Activated T-helper 17 cell treated with anti-CD3 and anti-CD28 coated beads, Interleukin-2, amount 50 U/mL, for 72 hours (primary cell): Measurements from ENCODE around the gene UTP18. TPM values are rescaled to one million over a fixed set of nuclear protein-coding genes. Genes with fewer than 3 reads are reported as not detected.
"Not testable (repeated sequence)": the region's sequence is repeated elsewhere in the genome, so short reads cannot be mapped to it uniquely, and the experiment has no call there.

Source experiments
- ATAC-seq: fragments of 150-1000 bp; cut with Tn5 transposase; replicated peaks from 2 replicates; pipeline ENCODE4 v1.10.0; 2021; ENCODE audit warnings: mild to moderate bottlenecking, moderate library complexity
- H3K27ac Mint-ChIP-seq: one replicate; pipeline ENCODE4 v1.8.0; 2022; ENCODE audit warnings: mixed read lengths
- H3K27me3 Mint-ChIP-seq: one replicate; pipeline ENCODE4 v1.8.0; 2022; ENCODE audit warnings: mixed read lengths
- H3K36me3 Mint-ChIP-seq: one replicate; pipeline ENCODE4 v1.8.0; 2022; ENCODE audit warnings: low read depth, mild to moderate bottlenecking, mixed read lengths
- H3K4me1 Mint-ChIP-seq: one replicate; pipeline ENCODE4 v1.8.0; 2022; ENCODE audit warnings: mixed read lengths
- H3K4me3 Mint-ChIP-seq: one replicate; pipeline ENCODE4 v1.8.0; 2022; ENCODE audit warnings: mild to moderate bottlenecking, mixed read lengths
- H3K9me3 Mint-ChIP-seq: one replicate; pipeline ENCODE4 v1.8.0; 2022; ENCODE audit warnings: mixed read lengths
- total RNA-seq, 2 donors: library from RNA; stranded (reverse); gene quantifications; one replicate each; pipeline ENCODE4 v1.2.3, GENCODE V29; 2022

The UTP18 gene
- total RNA-seq, 2 donors from 2014 or later, result 37.5 to 66.2 TPM

DNA sequence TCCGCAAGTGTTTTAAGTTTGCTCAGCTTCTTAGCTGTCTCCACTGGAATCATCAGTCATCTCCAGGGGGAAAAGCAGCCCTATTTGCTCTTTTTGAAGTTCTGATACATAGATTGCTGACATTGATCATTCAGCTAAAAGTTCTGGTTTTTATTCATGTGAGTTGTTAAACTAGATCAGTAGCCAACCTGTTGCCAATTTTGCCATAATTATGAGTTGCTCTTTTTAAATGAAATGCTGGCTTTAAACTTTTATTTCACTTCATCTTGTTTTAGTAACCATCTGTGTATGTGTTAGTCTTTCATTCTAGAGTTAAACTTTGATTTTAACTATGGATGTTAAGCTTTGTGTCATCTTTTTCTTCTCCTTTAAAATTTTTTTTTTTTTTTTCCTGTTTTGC is 12.5 kb downstream of the UTP18 start:
- H3K4me3 Mint-ChIP-seq, result no peak overlapping the region
- ATAC-seq, result no peak
- peaks cover 100% of the 10 kb centered on the region for H3K36me3 Mint-ChIP-seq
- H3K9me3 Mint-ChIP-seq, result no peaks in the 10 kb centered on the region
- no peaks in the 10 kb centered on the region for H3K27me3 Mint-ChIP-seq
- peak overlapping the region; percentile 2 for H3K27ac Mint-ChIP-seq
- H3K4me1 Mint-ChIP-seq, result peaks cover 25% of the 10 kb centered on the region

DNA sequence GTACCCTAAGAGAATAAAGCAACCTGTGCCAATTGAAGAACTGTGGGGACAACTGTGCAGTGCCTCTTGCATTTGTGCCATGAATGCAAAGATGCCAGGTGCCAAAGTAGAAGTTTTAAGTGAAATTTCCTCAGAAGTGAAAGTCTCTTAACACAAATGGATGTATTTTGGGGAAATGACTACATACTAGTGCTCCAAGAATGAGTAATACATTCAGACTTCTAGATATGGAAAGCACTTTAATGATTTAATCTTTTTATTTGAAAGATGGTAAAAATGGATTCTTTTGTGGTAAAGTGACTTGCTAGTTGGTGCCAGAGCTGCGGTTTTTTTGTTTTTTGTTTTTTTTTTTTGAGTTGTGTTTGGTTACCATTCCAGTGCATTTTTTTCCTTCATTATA is 15.0 kb downstream of the UTP18 start:
- peaks cover 16% of the 10 kb centered on the region for H3K4me1 Mint-ChIP-seq
- no peaks in the 10 kb centered on the region for H3K27me3 Mint-ChIP-seq
- no peak for ATAC-seq
- peaks cover 100% of the 10 kb centered on the region for H3K36me3 Mint-ChIP-seq
- H3K4me3 Mint-ChIP-seq, result no peak overlapping the region
- no peak overlapping the region for H3K27ac Mint-ChIP-seq
- H3K9me3 Mint-ChIP-seq, result no peaks in the 10 kb centered on the region

DNA sequence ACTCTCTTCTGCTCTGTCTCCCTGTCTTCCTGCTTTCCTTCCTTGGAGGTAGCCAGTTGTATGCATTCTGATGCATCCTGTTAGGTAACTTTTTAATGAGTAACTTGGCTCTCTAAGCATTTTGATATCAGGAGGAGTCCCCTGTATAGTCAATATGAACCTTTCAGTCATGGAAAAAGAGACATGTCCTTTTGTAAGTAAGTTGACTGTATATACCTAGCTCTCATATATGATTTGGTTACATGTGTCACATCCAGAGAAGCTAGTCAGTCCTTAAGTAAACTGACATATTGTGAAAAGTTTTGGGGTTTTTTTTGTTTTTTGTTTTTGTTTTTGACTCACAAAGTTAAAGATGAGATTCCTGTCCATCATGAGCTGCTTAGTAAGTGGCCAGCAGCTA is 18.8 kb downstream of the UTP18 start:
- no peaks in the 10 kb centered on the region for H3K9me3 Mint-ChIP-seq
- peak overlapping the region; percentile 35 for H3K27ac Mint-ChIP-seq
- ATAC-seq, result peak; percentile 93
- peaks cover 9% of the 10 kb centered on the region for H3K4me1 Mint-ChIP-seq
- peaks cover 100% of the 10 kb centered on the region for H3K36me3 Mint-ChIP-seq
- H3K27me3 Mint-ChIP-seq, result no peaks in the 10 kb centered on the region
- no peak overlapping the region for H3K4me3 Mint-ChIP-seq

DNA sequence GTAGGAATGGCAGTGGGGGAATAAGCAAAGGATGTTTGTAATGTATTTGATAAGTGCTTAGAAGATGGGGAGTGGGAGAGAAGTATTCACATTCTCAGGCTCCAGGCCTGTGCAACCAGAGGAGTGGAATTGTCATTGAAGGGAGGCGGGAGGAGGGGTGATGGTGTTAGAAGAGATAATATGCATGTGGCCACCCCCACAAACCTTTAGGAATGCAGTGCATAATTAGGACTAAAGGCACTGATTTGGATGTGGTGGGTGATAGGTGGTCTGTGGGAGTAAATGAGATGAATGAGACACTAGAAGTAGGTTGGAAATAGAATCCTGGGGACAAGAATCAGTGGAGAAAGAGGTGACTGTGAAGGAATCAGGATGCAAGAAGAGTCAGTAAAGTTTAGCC is 27.1 kb downstream of the UTP18 start:
- no peaks in the 10 kb centered on the region for H3K27me3 Mint-ChIP-seq
- H3K36me3 Mint-ChIP-seq, result peaks cover 100% of the 10 kb centered on the region
- H3K4me1 Mint-ChIP-seq, result peaks cover 4% of the 10 kb centered on the region
- no peak for ATAC-seq
- peak overlapping the region; percentile 9 for H3K27ac Mint-ChIP-seq
- H3K9me3 Mint-ChIP-seq, result no peaks in the 10 kb centered on the region
- no peak overlapping the region for H3K4me3 Mint-ChIP-seq

DNA sequence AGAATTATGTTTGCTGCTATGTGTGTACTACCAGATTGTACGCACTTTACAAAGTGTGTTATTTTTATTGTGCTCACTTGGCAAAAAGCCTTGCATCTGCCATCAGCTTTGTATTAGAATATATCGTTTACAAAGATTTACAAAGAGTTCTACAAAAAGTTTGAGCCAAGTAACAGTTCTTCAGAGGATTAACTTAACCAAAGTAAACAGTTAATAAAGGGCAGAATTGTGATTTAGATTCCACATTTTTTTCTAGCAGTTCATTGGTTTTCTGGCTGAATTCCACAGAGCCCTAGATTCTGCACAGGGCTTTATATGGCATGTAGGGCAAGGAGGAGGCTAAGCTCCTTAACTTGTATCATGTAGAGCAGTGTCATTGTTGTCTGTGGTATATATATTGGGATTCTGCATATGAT is 29.4 kb downstream of the UTP18 start:
- no peaks in the 10 kb centered on the region for H3K9me3 Mint-ChIP-seq
- no peak for ATAC-seq
- no peaks in the 10 kb centered on the region for H3K4me1 Mint-ChIP-seq
- no peaks in the 10 kb centered on the region for H3K27me3 Mint-ChIP-seq
- peaks cover 100% of the 10 kb centered on the region for H3K36me3 Mint-ChIP-seq
- H3K27ac Mint-ChIP-seq, result no peak overlapping the region
- H3K4me3 Mint-ChIP-seq, result no peak overlapping the region

DNA sequence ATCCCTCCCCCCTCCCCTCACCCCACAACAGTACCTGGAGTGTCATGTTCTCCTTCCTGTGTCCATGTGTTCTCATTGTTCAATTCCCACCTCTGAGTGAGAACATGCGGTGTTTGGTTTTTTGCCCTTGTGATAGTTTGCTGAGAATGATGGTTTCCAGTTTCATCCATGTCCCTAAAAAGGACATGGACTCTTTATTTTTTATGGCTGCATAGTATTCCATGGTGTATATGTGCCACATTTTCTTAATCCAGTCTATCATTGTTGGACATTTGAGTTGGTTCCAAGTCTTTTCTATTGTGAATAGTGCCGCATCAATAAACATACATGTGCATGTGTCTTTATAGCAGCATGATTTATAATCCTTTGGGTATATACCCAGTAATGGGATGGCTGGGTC is 34.0 kb downstream of the UTP18 start:
- ATAC-seq, H3K4me3 Mint-ChIP-seq, H3K9me3 Mint-ChIP-seq, H3K27ac Mint-ChIP-seq, H3K4me1 Mint-ChIP-seq, H3K27me3 Mint-ChIP-seq: not testable (repeated sequence)
- H3K36me3 Mint-ChIP-seq, result peaks cover 94% of the 10 kb centered on the region

DNA sequence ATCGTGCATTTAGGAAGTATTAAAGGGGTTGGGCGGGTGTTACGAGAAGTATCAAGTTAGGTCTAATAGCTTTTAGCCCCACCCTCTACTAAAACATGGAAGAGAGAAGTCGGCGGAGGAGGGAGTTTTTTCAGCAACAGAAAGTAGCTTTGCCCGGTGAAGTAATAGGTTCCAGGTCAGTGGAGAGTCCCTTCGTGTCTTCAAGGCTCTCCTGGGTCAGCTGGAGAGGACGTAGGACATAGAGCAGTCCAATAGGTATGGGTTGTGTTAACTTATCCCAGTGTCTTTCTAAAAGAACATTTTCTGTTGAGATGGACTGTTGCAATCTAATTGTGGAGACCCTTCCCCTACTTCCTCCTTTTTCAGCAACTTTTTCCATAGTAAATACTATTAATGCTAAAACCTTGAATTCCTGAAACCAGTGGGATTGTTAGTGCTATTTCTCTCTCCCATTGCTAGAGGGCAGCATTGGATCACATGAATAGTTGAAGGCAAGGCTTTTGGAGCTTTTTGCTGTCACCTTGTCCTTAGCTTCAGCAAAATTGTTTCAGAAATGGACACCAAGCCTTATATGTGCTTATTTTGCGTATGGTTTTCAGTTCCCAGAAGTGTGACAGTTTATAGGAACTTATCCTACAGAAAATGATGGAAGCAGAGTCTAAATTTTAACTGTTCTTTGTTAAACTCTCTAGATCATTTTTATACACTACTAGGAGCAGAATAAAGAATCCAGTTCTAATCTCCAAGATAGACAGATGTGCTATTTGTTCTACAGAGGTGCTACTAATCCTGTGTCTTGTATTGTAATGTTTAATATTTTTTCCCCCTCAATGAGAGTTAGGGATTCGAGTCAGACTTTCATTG is 38.4 kb downstream of the UTP18 start:
- H3K27ac Mint-ChIP-seq, result peak overlapping the region; percentile 36
- H3K4me1 Mint-ChIP-seq, result peaks cover 4% of the 10 kb centered on the region
- ATAC-seq, result no peak
- no peaks in the 10 kb centered on the region for H3K9me3 Mint-ChIP-seq
- no peak overlapping the region for H3K4me3 Mint-ChIP-seq
- peaks cover 56% of the 10 kb centered on the region for H3K36me3 Mint-ChIP-seq
- H3K27me3 Mint-ChIP-seq, result no peaks in the 10 kb centered on the region

DNA sequence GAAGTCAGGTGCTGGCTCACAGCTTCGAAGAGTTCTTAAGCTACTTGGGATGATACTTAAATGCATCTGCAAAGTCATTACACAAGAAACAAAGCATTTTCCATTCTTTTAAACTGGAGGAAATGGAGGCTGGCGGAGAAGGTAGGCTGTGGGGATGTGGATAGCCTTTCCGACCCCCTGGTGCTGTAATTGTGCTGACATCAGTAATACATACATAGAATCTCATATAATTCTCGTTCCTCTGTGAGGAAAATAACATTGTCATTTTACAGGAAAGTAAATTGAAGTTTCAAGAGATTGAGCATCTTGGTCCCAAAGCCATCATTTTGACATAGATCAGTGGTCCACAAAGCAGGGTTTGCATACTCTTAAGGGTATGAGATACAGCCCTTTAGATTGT is 39.5 kb downstream of the UTP18 start:
- no peak for ATAC-seq
- Mint-ChIP-seq H3K36me3 (peaks cover 44% of the 10 kb centered on the region), H3K27me3 (no peaks in the 10 kb centered on the region), H3K4me3 (no peak overlapping the region), H3K9me3 (no peaks in the 10 kb centered on the region), H3K4me1 (peaks cover 4% of the 10 kb centered on the region), H3K27ac (peak overlapping the region; percentile 36)

DNA sequence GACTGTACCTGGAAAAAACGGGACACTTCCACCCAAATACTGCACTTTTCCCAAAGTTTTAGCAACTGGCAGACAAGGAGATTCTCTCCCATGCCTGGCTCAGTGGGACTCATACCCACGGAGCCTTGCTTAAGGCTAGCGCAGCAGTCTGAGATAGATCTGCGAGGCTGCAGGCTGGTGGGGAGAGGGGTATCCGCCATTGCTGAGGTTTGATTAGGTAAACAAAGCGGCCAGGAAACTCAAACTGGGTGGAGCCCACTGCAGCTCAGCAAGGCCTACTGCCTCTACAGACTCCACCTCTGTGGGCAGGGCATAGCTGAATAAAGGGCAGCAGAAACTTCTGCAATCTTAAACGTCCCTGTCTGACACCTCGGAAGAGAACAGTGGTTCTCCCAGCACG is 44.8 kb downstream of the UTP18 start:
- Mint-ChIP-seq H3K4me1 (no peaks in the 10 kb centered on the region), H3K4me3 (no peak overlapping the region), H3K27ac (no peak overlapping the region), H3K27me3 (no peaks in the 10 kb centered on the region), H3K36me3 (no peaks in the 10 kb centered on the region), H3K9me3 (peaks cover 15% of the 10 kb centered on the region)
- ATAC-seq, result no peak

DNA sequence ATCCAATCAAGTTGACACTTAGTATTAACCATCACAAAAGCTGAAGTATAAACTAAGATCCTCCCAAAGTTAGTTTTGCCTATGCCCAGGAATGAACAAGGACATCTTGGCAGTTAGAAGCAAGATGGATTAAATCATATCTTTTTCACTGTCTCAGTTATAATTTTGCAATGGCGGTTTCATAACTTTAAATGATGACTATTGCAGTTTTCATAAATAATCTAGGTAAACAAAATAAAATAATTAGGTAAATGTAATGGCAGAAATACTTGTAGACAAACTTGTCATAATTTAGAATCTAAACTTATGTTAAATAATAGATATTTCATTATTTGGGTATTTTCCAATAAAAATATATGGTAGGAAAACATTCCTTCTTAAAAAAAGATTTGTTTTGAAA is 51.7 kb downstream of the UTP18 start:
- not testable (repeated sequence) for H3K27ac Mint-ChIP-seq, H3K36me3 Mint-ChIP-seq, H3K4me3 Mint-ChIP-seq, H3K27me3 Mint-ChIP-seq, H3K4me1 Mint-ChIP-seq, ATAC-seq, H3K9me3 Mint-ChIP-seq

DNA sequence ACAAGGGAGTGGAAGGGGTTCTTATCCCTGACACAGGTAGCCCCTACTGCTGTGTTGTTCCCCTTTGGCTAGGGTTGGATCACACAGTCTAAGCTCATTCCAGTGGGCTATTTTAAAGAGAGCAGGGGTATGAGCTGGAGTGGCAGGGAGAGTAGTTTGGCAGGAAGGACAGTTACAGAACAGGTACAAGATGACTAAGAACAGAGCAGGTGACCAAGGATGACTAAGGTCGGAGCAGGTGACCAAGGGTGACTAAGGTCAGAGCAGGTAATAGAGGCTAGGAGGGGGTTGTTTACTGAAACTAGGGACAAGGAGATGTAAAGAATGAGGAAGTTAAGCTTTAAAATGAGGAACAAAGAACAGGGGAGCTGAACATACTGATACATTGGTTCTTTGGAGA is 58.8 kb downstream of the UTP18 start:
- peaks cover 5% of the 10 kb centered on the region for H3K27me3 Mint-ChIP-seq
- H3K4me3 Mint-ChIP-seq, result no peak overlapping the region
- H3K9me3 Mint-ChIP-seq, result peaks cover 8% of the 10 kb centered on the region
- H3K36me3 Mint-ChIP-seq, result no peaks in the 10 kb centered on the region
- no peaks in the 10 kb centered on the region for H3K4me1 Mint-ChIP-seq
- no peak for ATAC-seq
- H3K27ac Mint-ChIP-seq, result no peak overlapping the region

DNA sequence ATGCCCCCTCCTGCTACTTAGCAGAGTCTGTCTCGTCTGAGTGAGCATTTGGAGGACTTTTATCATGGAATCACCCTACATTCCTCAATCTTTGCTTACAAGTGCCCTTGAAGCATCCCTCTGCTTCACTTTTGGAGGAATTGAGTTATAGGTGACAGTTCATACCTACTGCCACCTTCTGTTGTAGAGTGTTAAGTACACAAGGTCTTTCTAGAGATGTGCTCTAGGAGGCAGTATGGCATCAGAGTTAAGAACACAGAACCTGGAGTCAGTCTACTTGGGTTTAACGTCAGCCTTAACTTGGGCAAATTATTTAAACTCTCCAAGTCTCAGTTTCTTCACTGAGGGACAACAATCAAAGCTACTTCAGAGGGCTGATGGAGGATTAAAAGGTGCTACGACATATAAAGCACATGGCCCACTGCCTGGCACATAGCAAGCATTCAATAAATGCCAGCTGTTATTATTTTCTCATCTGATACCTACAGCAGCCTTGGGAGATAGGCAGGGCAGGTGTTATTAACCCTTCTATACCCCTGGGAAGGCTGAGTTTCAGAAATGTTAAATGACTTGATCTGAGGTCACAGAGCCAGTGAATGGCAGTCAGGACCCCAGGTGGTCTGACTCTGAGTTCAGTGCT is 62.2 kb downstream of the UTP18 start:
- peaks cover 13% of the 10 kb centered on the region for H3K27me3 Mint-ChIP-seq
- peaks cover 6% of the 10 kb centered on the region for H3K9me3 Mint-ChIP-seq
- no peaks in the 10 kb centered on the region for H3K36me3 Mint-ChIP-seq
- H3K4me1 Mint-ChIP-seq, result no peaks in the 10 kb centered on the region
- H3K4me3 Mint-ChIP-seq, result no peak overlapping the region
- no peak overlapping the region for H3K27ac Mint-ChIP-seq
- ATAC-seq, result peak; percentile 59

DNA sequence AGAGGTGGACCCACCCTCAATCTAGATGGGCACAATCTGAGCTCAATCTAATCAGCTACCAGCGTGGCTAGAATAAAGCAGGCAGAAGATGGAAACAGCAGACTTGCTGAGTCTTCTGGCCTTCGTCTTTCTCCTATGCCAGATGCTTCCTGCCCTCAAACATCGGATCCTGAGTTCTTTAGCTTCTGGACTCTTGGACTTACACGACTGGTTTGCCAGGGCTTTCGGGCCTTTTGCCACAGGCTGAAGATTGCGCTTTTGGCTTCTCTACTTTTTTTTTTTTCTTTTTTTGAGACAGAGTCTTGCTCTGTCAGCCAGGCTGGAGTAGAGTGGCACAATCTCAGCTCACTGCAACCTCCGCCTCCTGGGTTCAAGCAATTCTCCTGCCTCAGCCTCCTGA is 65.1 kb downstream of the UTP18 start:
- Mint-ChIP-seq H3K4me3 (no peak overlapping the region), H3K9me3 (no peaks in the 10 kb centered on the region)
- ATAC-seq, result no peak

DNA sequence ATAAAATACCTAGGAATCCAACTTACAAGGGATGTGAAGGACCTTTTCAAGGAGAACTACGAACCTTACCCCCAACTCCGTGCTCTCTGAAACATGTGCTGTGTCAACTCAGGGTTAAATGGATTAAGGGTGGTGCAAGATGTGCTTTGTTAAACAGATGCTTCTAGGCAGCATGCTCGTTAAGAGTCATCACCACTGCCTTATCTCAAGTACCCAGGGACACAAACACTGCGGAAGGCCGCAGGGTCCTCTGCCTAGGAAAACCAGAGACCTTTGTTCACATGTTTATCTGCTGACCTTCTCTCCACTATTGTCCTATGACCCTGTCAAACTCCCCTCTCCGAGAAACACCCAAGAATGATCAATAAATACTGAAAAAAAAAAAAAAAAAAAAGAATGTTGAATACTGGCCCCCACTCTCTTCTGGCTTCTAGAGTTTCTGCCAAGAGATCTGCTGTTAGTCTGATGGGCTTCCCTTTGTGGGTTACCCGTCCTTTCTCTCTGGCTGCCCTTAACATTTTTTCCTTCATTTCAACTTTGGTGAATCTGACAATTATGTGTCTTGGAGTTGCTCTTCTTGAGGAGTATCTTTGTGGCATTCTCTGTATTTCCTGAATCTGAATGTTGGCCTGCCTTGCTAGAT is 70.6 kb downstream of the UTP18 start:
- not testable (repeated sequence) for H3K4me1 Mint-ChIP-seq, H3K27ac Mint-ChIP-seq, H3K36me3 Mint-ChIP-seq, ATAC-seq, H3K9me3 Mint-ChIP-seq, H3K4me3 Mint-ChIP-seq
- H3K27me3 Mint-ChIP-seq, result peaks cover 25% of the 10 kb centered on the region

More for the DNA sequence above, 65.1 kb downstream of the UTP18 start:
- Mint-ChIP-seq H3K4me1 (no peaks in the 10 kb centered on the region), H3K36me3 (no peaks in the 10 kb centered on the region), H3K27me3 (peaks cover 18% of the 10 kb centered on the region), H3K27ac (no peak overlapping the region)
